Nephron (organoid): ENCODE measurements around the gene RAD18.

Source experiments
- H3K27ac Mint-ChIP-seq, 3 experiments: 2 replicates each; pipeline ENCODE4 v1.8.0; 2020; ENCODE audit warnings: mixed read lengths in 3 of 3, mild to moderate bottlenecking in 2 of 3, moderate library complexity in 1 of 3
- H3K27me3 Mint-ChIP-seq: 2 replicates; pipeline ENCODE4 v1.8.0; 2021; ENCODE audit warnings: low read depth, mild to moderate bottlenecking, moderate library complexity, mixed read lengths
- H3K36me3 Mint-ChIP-seq: 2 replicates; pipeline ENCODE4 v1.8.0; 2020; ENCODE audit warnings: low read depth, mixed read lengths
- H3K4me1 Mint-ChIP-seq: 2 replicates; pipeline ENCODE4 v1.8.0; 2020; ENCODE audit warnings: mixed read lengths
- H3K4me3 Mint-ChIP-seq, 3 experiments: 2 replicates each; pipeline ENCODE4 v1.8.0; 2020; ENCODE audit warnings: mild to moderate bottlenecking in 3 of 3, mixed read lengths in 3 of 3, moderate library complexity in 2 of 3
- H3K9me3 Mint-ChIP-seq: 2 replicates; pipeline ENCODE4 v1.8.0; 2020; ENCODE audit warnings: mixed read lengths
- TF ChIP-seq, protein P1 (sequence below), 3 experiments: fragments of 200-600 bp; sonication (generic); IDR thresholded peaks; one replicate each; pipeline ENCODE4 v1.5.0; 2021; ENCODE audit warnings: antibody characterized with exemption in 3 of 3; ENCODE audit not compliant: unreplicated experiment in 3 of 3

RAD18 gene

DNA sequence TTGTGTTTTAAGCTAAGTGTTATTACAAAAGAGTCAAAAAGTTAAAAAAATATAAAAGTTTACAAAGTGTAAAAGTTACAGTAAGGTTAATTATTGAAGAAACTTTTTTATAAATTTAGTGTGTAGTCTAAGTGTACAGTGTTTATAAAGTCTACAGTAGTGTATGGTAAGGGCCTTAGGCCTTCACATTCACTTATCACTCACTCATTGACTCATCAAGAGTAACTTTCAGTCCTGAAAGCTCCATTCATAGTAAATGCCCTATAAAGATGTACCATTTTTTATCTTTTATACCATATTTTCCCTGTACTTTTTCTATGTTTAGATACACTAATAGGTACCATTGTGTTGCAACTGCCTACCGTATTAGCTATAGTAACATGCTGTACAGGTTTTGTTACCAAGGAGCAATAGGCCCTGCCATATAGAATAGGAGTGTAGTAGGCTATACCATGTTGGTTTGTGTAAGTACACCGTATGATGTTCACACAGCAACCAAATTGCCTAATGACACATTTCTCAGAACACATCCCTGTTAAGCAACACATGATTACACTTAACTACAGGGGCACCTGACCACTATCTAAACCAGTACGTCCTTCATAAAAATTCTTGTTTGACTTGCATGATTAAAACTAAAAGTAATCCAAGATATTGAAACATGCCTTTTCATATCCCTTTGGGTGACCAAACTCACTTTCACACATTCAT is 17.2 kb downstream of the RAD18 start:
- Mint-ChIP-seq H3K4me1 (no peaks in the 10 kb centered on the region), H3K27me3 (peaks cover 3% of the 10 kb centered on the region), H3K4me3 (no peak overlapping the region), H3K9me3 (peaks cover 15% of the 10 kb centered on the region), H3K27ac (no peak overlapping the region), H3K36me3 (peaks cover 49% of the 10 kb centered on the region)
- TF ChIP-seq, protein P1, sequence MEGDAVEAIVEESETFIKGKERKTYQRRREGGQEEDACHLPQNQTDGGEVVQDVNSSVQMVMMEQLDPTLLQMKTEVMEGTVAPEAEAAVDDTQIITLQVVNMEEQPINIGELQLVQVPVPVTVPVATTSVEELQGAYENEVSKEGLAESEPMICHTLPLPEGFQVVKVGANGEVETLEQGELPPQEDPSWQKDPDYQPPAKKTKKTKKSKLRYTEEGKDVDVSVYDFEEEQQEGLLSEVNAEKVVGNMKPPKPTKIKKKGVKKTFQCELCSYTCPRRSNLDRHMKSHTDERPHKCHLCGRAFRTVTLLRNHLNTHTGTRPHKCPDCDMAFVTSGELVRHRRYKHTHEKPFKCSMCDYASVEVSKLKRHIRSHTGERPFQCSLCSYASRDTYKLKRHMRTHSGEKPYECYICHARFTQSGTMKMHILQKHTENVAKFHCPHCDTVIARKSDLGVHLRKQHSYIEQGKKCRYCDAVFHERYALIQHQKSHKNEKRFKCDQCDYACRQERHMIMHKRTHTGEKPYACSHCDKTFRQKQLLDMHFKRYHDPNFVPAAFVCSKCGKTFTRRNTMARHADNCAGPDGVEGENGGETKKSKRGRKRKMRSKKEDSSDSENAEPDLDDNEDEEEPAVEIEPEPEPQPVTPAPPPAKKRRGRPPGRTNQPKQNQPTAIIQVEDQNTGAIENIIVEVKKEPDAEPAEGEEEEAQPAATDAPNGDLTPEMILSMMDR (IDR thresholded peaks at IDR 0.05; ENCODE audit: unreplicated experiment in 3 of 3), result no peak

DNA sequence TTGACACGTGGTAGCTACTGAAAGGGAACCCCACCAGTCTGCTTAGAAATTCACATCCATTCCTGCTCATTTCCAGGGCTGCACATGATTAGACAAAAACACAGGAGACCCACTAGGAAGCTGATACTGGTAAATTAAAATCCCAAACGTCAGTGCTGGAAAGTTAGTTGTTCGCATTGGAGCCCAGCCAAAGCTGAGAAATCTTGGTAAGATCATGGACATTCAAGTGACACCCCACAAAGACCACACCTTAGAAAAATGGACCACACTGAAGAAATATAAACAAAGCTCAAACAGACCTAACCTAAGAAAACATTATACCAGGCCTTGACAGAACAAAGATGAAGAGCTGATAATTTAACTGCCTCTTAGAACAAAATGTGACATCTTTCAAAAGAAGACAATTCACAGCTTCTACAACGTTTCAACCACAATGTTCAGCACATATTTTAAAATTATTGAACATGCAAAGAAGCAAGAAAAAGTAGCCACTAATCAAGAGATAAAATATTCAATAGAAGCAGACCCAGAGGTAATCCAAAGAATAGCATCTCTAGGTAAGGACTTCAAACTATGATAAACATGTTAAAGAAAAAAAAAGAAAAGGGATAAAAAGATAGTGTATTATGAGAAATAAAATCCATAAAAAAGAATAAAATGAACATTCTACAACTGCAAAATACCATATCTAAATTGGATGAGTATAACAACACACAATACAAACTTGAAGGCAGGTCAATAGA is 20.4 kb downstream of the RAD18 start:
- TF ChIP-seq, protein P1 (IDR thresholded peaks at IDR 0.05; ENCODE audit: unreplicated experiment in 3 of 3), result no peak
- Mint-ChIP-seq H3K4me3 (no peak overlapping the region), H3K27me3 (peaks cover 3% of the 10 kb centered on the region), H3K9me3 (peaks cover 15% of the 10 kb centered on the region), H3K27ac (no peak overlapping the region), H3K4me1 (no peaks in the 10 kb centered on the region), H3K36me3 (peaks cover 64% of the 10 kb centered on the region)

DNA sequence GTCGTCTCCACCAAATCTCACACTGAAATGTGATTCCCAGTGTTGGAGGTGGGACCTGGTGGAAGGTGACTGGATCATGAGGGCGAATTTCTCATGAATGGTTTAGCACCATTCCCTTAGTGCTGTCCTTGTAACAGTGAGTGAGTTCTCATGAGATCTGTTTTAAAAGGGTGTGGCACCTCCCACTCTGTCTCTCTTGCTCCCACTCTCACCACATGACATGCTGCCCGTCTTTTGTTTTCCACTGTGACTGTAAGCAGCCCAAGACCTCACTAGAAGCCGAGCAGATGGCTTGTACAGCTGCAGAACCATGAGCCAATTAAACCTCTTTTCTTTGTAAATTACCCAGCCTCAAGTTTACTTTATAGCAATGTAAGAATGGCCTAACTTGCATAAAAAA is 21.2 kb downstream of the RAD18 start:
- Mint-ChIP-seq H3K4me1 (no peaks in the 10 kb centered on the region), H3K27ac (no peak overlapping the region), H3K4me3 (no peak overlapping the region), H3K36me3 (peaks cover 60% of the 10 kb centered on the region), H3K27me3 (peaks cover 3% of the 10 kb centered on the region), H3K9me3 (peaks cover 15% of the 10 kb centered on the region)
- TF ChIP-seq, protein P1 (IDR thresholded peaks at IDR 0.05; ENCODE audit: unreplicated experiment in 3 of 3), result no peak

DNA sequence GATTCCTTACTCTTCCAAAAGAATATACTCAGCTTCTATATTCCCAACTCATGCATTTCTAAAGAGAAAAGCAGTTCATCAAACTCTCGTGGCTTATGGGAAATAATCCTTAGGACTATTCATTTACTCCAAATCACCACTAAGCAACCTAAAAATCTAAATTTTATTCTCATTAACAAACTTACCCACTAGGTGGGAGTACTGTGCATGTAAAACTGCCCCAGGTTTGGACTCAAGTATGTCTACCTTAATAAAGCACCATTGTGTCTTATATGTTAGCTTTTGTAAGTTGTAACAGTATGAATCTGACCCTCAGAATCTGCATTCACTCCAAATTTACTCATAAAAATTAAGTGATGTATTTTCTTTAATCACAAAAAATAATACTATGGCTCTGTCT is 25.3 kb downstream of the RAD18 start:
- Mint-ChIP-seq H3K4me3 (no peak overlapping the region), H3K9me3 (peaks cover 6% of the 10 kb centered on the region), H3K27ac (no peak overlapping the region), H3K27me3 (no peaks in the 10 kb centered on the region), H3K36me3 (peaks cover 34% of the 10 kb centered on the region), H3K4me1 (no peaks in the 10 kb centered on the region)
- TF ChIP-seq, protein P1 (IDR thresholded peaks at IDR 0.05; ENCODE audit: unreplicated experiment in 3 of 3), result peak in 2 of 3 experiments; percentile 37 to 43

DNA sequence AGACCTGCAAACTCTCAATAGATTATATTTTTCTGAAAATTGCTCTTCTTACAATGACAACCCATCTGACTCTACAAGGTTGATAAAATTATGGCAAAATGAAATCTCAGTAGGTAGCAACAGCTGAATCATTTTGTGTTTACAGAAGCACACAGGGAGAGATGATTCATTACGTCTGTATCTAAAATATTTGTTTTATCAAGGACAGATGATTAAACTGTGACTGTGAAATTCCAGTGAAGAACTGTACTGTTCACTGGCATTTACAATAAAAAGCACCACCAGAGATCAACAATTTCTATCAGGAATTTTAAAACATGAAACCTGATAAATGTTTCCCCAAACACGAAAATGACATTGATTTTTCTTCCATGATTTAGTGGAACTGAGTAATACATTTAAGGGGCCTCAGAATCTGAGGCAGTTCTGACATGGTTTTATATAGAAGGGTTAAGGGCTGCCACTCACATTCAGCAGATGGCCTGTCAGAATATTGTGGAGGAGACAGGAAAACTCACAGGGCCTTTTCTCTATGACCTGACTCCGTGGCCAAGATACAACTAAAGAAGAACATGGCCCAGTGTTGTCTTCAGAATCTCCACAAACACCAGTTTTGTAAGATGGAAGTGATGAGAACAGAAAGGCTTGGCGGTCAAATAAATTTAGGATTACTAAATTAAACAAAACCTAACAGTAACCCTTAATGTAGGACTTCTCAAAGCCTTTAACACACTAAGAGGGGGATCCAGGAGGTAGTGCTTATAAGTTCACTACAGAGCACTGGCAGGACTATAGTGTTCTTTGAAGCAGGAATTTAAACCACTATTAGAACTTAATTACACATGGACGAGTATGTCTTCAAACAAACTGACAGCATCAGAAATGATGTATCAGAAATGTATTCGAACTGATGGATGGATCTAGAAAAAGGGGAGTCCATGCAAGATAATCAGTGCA is 25.9 kb downstream of the RAD18 start:
- no peak overlapping the region for H3K27ac Mint-ChIP-seq
- no peaks in the 10 kb centered on the region for H3K4me1 Mint-ChIP-seq
- H3K4me3 Mint-ChIP-seq, result no peak overlapping the region
- TF ChIP-seq, protein P1 (IDR thresholded peaks at IDR 0.05; ENCODE audit: unreplicated experiment in 3 of 3), result no peak
- H3K36me3 Mint-ChIP-seq, result peaks cover 27% of the 10 kb centered on the region
- no peaks in the 10 kb centered on the region for H3K27me3 Mint-ChIP-seq
- H3K9me3 Mint-ChIP-seq, result no peaks in the 10 kb centered on the region
